Spleen (tissue), 11 donors: ENCODE results near the gene SEC22A. TPM values are rescaled to one million over a fixed set of nuclear protein-coding genes. Genes with fewer than 3 reads are reported as not detected.

Experiments
- DNase-seq: peaks from one replicate; pipeline ENCODE4 v3.0.0-alpha.2; 2020
- H3K27ac ChIP-seq, 8 donors: fragments of 200-600 bp; sonication (generic) in 7 of 8; 1 replicate in 4 of 8; 2 replicates in 4 of 8; pipeline versions ENCODE4 v1.5.0 to v1.8.0; 2016 to 2021; ENCODE audit warnings: inconsistent platforms in 4 of 8, mild to moderate bottlenecking in 4 of 8, moderate library complexity in 1 of 8
- H3K27me3 ChIP-seq, 7 donors: fragments of 200-600 bp; sonication (generic) in 6 of 7; replicated peaks in 1 of 7; 1 replicate in 4 of 7; 2 replicates in 3 of 7; pipeline versions ENCODE4 v1.5.0 to v1.8.0; 2016 to 2021; ENCODE audit warnings: inconsistent platforms in 3 of 7, mild to moderate bottlenecking in 1 of 7
- H3K36me3 ChIP-seq, 6 donors: fragments of 200-600 bp; sonication (generic) in 5 of 6; 1 replicate in 4 of 6; 2 replicates in 2 of 6; pipeline versions ENCODE4 v1.5.0 to v1.8.0; 2016 to 2021; ENCODE audit warnings: inconsistent platforms in 2 of 6
- H3K4me1 ChIP-seq, 6 donors: fragments of 200-600 bp; sonication (generic) in 5 of 6; 1 replicate in 3 of 6; 2 replicates in 3 of 6; pipeline versions ENCODE4 v1.5.0 to v1.8.0; 2016 to 2021; ENCODE audit warnings: inconsistent platforms in 3 of 6
- H3K4me3 ChIP-seq, 8 donors: fragments of 200-600 bp; sonication (generic) in 7 of 8; 1 replicate in 4 of 8; 2 replicates in 4 of 8; pipeline versions ENCODE4 v1.5.0 to v1.8.0; 2016 to 2021; ENCODE audit warnings: inconsistent platforms in 4 of 8, mild to moderate bottlenecking in 4 of 8, moderate library complexity in 2 of 8
- H3K9me3 ChIP-seq, 8 donors: fragments of 200-600 bp; sonication (generic) in 7 of 8; 1 replicate in 4 of 8; 2 replicates in 4 of 8; pipeline versions ENCODE4 v1.5.0 to v1.8.0; 2016 to 2021; ENCODE audit warnings: inconsistent platforms in 4 of 8
- CTCF ChIP-seq, 11 experiments: fragments of 200-600 bp in 7 of 11; fragments of 450-650 bp in 4 of 11; sonication (generic) in 4 of 11; IDR thresholded peaks in 8 of 11; conservative IDR thresholded peaks in 3 of 11; 1 replicate in 7 of 11; 2 replicates in 4 of 11; pipeline versions ENCODE4 v1.4.0 to v1.8.0; 2016 to 2021; ENCODE audit warnings: antibody characterized with exemption in 11 of 11, inconsistent platforms in 4 of 11, mild to moderate bottlenecking in 1 of 11
- POLR2A ChIP-seq, 3 donors: fragments of 450-650 bp; IDR thresholded peaks; one replicate each; pipeline ENCODE4 v1.5.1; 2017; ENCODE audit warnings: antibody characterized with exemption in 3 of 3, mild to moderate bottlenecking in 1 of 3
- POLR2AphosphoS5 ChIP-seq, 3 donors: sonication (generic); formaldehyde crosslinking; IDR thresholded peaks; one replicate each; pipeline ENCODE4 v1.5.1; 2017; ENCODE audit warnings: antibody characterized with exemption in 3 of 3
- WGBS, 5 donors: extraction: QIAGEN DNeasy Blood & Tissue Kit in 3 of 5; methylation state at CpG; one replicate each; pipeline versions ENCODE4 v1.1.5 to v1.1.7; 2013 to 2018; 5-methylcytosine and 5-hydroxymethylcytosine counted together
- intact Hi-C: fragments of 100-400 bp; cut with DNase I; formaldehyde crosslinking; loops from one replicate; pipeline ENCODE4 v1.15.0; 2023; ENCODE audit warnings: low total_unique reads
- polyA plus RNA-seq, 3 donors: library from polyadenylated mRNA; stranded (reverse); fragments of 200-250 nt; gene quantifications; one replicate each; pipeline ENCODE4 v1.2.1, GENCODE V29; 2013
- total RNA-seq, 7 donors: library from RNA; depleted of rRNA in 3 of 7; stranded (reverse); fragments of >200 nt in 3 of 7; fragmentation: NEBNext Ultra II Directional in 4 of 7; extraction: Animal tissue kit (Norgen Biotek cat#: 25700) in 4 of 7; gene quantifications; one replicate each; pipeline versions ENCODE4 v1.1.0 to v1.2.1, GENCODE V29; 2016 to 2021
- donor health status: healthy with polysubstance abuse.
- donor health status: DM: no; HTN: no; CAD: no; lungs with moderate emphysema.
- donor health status: DM: no; HTN: no; CAD: no.
- donor health status: Bipolar disorder and iron deficiency.
- donor health status: healthy.
- donor health status: DM: no; HTN: no; CAD: no.
- donor health status: DM: yes; HTN: yes; CAD: no.

Gene SEC22A
- total and polyA plus RNA-seq, 10 donors: 6.8 to 40.6 (median 14.2) TPM

DNA sequence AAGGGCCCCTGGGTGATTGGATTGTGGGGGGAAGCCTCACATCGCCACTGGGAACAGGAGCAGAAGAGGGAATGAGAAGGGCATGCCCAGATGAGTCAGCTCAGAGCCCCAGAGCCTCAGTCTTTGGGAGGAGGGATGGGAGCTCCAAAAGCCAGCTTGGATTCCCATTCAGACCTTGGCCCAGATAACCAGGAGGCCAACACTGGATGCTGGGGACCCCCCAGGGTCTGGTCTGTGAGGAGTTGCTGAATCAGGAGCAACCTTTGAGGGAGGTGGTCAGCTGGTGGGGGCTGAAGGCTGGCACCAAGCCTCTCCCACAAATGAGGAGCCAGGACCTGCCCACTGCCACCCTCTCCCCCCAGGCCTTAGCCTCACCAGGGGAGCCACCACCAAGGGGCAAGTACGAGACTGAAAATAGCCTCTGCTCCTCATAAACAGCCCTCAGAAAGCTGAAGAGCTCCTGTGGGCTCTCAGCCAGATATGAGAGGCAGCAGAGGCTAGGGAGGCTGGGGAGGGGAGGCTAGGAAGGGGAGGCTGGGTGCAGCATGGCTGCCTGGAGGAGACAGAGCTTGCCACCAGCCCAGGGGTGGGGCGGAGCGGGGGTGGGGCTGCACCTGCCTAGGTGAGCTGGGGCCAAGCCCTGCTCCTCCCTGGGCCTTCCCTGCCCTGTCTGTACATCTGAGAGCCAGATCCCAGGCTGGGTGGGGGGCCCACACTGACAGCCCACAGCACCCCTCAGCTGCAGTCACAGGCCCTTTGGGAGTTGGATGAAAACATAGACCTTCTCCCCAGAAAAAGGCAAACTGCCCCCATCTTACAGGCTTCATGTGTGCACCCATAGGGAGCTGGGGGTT, 99.8 kb downstream of the SEC22A start:
- 47 to 75% (median 62%) methylated on average over 3 to 4 of the region's 4 CpGs for WGBS, 5 donors
- TF ChIP-seq CTCF (IDR thresholded peaks at IDR 0.05 in 8 of 11, conservative IDR thresholded peaks at IDR 0.05 in 3 of 11): no peak
- no peak for TF ChIP-seq POLR2A (IDR thresholded peaks at IDR 0.05)
- TF ChIP-seq POLR2AphosphoS5 (IDR thresholded peaks at IDR 0.05): no peak
- peak; percentile 44 for DNase-seq
- intact Hi-C loops: no loop called here
- Histone ChIP-seq H3K4me3 (no peak overlapping the region), H3K27me3 (peaks cover 0 to 9% (median 0%) of the 10 kb centered on the region in 7 donors), H3K27ac (no peak overlapping the region), H3K36me3 (peaks cover 0 to 32% (median 0%) of the 10 kb centered on the region in 6 donors), H3K4me1 (no peaks in the 10 kb centered on the region), H3K9me3 (no peaks in the 10 kb centered on the region)

- H3K4me3 ChIP-seq: no peak overlapping the region
- DNase-seq: peak; percentile 66
- H3K4me1 ChIP-seq: no peaks in the 10 kb centered on the region
- TF ChIP-seq POLR2AphosphoS5 (IDR thresholded peaks at IDR 0.05) (no peak), CTCF (IDR thresholded peaks at IDR 0.05 in 8 of 11, conservative IDR thresholded peaks at IDR 0.05 in 3 of 11) (no peak), POLR2A (IDR thresholded peaks at IDR 0.05) (no peak)
- H3K36me3 ChIP-seq: peaks cover 0 to 32% (median 0%) of the 10 kb centered on the region in 6 donors
- intact Hi-C loops: no loop called here
- peaks cover 0 to 9% (median 0%) of the 10 kb centered on the region in 7 donors for H3K27me3 ChIP-seq
- 74 to 90% (median 87%) methylated on average over 14 of the region's 14 CpGs for WGBS, 5 donors
- H3K9me3 ChIP-seq: no peaks in the 10 kb centered on the region
- H3K27ac ChIP-seq: no peak overlapping the region
Measured at GRCh38 chr3:123302961-123303360, 101.2 kb downstream of the SEC22A start.

DNA sequence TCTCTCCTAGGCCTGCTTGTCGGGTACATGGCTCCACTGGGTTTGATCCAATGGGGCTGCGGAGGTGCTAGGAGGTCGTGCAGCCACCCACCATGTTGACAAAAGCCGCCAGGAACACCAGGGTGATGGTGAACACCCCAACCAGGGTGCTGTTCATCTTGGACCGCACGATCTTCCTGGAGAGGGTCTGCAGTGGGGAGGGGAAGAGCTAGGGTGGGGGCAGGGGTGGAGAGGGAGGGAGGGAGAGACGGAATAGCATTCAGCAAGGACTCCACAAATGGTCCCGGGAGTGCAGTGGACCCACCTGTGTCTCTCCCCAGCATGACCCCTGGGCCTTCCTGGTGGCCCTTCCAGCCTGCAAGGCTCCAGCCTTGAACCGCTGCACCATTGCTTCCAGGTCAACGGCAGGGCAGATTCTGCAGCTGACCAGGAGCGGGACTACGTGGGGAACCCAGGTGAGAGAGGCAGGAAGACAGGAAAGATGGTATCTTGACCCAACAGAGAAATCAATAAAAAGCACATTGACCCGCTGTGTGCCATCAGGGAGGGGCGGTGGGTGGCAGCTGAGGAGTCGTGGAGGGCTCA, 102.3 kb downstream of the SEC22A start:
- Histone ChIP-seq H3K4me3 (no peak overlapping the region), H3K27me3 (peaks cover 0 to 9% (median 0%) of the 10 kb centered on the region in 7 donors), H3K9me3 (no peaks in the 10 kb centered on the region), H3K36me3 (peaks cover 0 to 32% (median 0%) of the 10 kb centered on the region in 6 donors), H3K27ac (no peak overlapping the region), H3K4me1 (no peaks in the 10 kb centered on the region)
- 85 to 90% (median 85%) methylated on average over 15 of the region's 15 CpGs for WGBS, 5 donors
- no peak for TF ChIP-seq POLR2A (IDR thresholded peaks at IDR 0.05)
- no peak for TF ChIP-seq CTCF (IDR thresholded peaks at IDR 0.05 in 8 of 11, conservative IDR thresholded peaks at IDR 0.05 in 3 of 11)
- TF ChIP-seq POLR2AphosphoS5 (IDR thresholded peaks at IDR 0.05): no peak
- DNase-seq: peak; percentile 63
- intact Hi-C loops: no loop called here

DNA sequence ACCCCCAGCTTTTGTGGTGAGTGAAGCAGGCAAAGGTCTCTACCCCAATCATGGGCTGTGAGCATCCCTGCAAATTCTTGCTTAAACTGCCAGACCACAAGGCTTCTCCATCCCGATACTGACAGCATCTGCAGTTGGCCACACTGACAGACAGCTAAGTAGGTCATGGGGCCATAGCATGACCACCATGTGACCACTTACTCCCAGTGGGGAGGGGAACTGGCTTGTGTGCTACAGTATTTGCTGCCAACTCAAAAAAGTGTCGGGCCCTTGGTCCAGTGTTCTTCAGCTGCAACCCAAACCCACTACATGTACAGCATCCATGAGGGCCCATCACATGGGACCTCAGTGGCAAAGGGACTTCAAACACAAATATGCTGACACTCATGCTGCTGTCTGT, 103.4 kb downstream of the SEC22A start:
- DNase-seq: peak; percentile 37
- no peak for TF ChIP-seq POLR2A (IDR thresholded peaks at IDR 0.05)
- no peak for TF ChIP-seq POLR2AphosphoS5 (IDR thresholded peaks at IDR 0.05)
- no peak for TF ChIP-seq CTCF (IDR thresholded peaks at IDR 0.05 in 8 of 11, conservative IDR thresholded peaks at IDR 0.05 in 3 of 11)
- Histone ChIP-seq H3K36me3 (peaks cover 0 to 28% (median 0%) of the 10 kb centered on the region in 6 donors), H3K4me1 (no peaks in the 10 kb centered on the region), H3K27me3 (peaks cover 0 to 9% (median 0%) of the 10 kb centered on the region in 7 donors), H3K4me3 (no peak overlapping the region), H3K9me3 (no peaks in the 10 kb centered on the region), H3K27ac (no peak overlapping the region)
- 64 to 84% (median 77%) methylated on average over 2 of the region's 2 CpGs for WGBS, 5 donors
- intact Hi-C loops: no loop called here
